GM12865 (cell line): ENCODE data around the gene HDDC3.
"Not testable (repeated sequence)": the region's sequence is repeated elsewhere in the genome, so short reads cannot be mapped to it uniquely, and the experiment has no call there.

Experiments
- DNase-seq: peaks from one replicate; pipeline ENCODE4 v3.0.0; 2010; ENCODE audit warnings: low read depth
- H3K4me3 ChIP-seq: 2 replicates; pipeline ENCODE4 v1.5.1; 2011; ENCODE audit warnings: mild to moderate bottlenecking, low read depth, low read length, control low read depth
- CTCF ChIP-seq: IDR thresholded peaks from 2 replicates; pipeline ENCODE4 v1.5.1; 2011; ENCODE audit warnings: low read length, control low read depth, low read depth, inconsistent platforms; ENCODE audit not compliant: insufficient read depth; ENCODE audit errors: missing control alignments

HDDC3 gene

DNA sequence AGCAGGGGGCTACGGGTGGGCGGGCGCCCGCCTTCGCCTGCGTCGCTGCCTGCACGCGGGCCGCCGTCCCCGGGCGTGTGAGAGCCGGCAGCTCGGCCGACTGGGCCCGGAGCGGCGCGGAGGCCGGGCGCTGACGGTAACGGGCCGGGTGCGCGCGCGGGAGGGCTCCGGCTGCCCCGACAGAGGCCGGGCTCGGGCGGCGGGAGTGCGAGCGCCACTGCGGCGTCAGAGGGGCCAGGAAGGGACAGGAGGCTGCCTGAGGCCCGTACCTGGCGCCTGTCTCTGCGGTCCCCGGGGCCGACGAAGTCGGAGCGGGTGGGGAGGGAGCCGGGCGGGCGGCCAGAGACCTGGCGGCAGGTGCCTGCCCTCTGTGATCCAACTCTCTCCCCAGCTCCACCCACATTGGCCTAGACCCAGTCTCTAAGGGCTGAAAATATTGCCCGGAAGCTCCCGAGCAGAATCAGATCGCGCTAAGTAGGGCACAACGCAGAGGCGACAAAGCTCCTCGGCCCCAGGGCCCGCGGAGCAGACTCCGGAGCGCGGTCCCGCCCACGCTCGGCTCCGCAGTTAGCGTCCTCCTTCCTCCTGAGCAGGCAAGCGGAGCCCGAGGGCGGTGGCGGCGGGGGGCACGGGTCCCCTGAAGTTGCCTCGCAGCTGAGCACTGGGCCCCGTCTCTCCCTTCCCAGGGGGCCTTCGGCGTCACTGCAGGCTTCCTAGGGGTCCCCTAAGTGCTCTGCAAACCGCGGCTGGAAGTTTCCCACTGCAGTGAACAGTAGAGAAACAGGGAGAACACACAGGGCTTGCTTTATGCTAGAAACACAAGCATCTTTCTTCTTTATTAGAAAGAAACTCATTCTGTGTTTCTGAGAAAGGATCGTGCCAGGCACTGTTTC, 29.3 kb downstream of the HDDC3 start, which contains the start of gene MAN2A2:
Gene MAN2A2, plus strand, starts transcription at position 463 of the 893 bp plus-strand sequence. CDS start 906 bp downstream, outside the sequence.
- DNase-seq: peak; percentile 91
- peak within 1 kb of the TSS; percentile 73 for H3K4me3 ChIP-seq
- TF ChIP-seq CTCF: no peak

- H3K4me3 ChIP-seq: peak overlapping the region; percentile 69
- peak; percentile 91 for DNase-seq
- TF ChIP-seq CTCF: peak; percentile 84
Measured at GRCh38 chr15:90902040-90902839, 30.1 kb downstream of the HDDC3 start.

DNA sequence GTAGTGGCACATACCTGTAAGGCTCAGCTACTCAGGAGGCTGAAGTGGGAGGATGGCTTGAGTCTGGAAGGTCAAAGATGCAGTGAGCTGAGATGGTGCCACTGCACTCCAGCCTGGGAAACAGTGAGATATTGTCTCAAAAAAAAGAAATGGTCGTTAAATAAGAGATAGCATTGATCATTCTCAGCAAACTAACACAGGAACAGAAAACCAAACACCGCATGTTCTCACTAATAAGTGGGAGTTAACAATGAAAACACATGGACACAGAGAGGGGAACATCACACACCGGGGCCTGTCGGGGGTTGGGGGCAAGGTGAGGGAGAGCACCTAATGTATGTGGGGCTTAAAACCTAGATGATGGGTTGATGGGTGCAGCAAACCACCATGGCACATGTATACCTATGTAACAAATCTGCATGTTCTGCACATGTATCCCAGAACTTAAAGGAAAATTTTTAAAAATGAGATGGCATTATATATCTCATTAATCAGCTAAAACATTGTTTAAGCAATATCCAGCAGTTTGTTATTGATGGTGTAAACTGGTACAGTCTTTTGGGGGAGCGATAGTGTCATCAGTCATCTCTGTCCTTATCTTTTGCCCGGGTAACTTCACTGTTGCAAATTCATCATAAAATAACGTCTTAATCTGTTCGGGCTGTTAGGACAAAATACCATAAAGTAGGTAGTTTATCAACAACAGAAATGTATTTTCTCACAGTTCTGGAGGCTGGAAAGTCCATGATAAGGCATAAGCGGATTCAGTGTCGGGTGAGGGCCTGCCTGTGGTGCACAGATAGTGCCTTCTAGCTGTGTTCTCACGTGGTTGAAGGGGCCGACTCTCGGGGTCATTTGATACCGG, 30.9 kb downstream of the HDDC3 start:
- TF ChIP-seq CTCF: no peak
- DNase-seq: no peak
- H3K4me3 ChIP-seq: peak overlapping the region; percentile 69

DNA sequence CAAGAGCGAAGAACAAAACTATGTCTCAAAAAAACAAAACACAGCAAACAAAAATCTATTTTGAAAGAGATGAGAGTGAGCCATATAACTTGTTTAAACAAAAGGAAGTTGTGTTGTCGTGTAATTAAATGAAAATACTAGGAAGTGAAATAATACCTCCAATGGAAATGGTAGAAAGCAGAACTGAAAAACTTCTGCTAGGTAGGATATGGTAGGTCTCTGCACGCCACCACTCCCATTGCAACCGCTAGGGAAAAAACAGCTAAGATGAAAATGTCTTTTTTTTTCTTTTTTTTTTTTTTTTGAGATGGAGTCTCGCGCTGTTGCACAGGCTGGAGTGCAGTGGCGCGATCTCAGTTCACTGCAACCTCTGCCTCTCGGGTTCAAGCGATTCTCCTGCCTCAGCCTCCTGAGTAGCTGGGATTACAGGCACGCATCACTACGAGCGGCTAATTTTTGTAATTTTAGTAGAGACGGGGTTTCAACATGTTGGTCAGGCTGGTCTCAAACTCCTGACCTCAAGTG, 35.2 kb downstream of the HDDC3 start:
- H3K4me3 ChIP-seq: not testable (repeated sequence)
- TF ChIP-seq CTCF: peak; percentile 4
- DNase-seq: peak; percentile 84

DNA sequence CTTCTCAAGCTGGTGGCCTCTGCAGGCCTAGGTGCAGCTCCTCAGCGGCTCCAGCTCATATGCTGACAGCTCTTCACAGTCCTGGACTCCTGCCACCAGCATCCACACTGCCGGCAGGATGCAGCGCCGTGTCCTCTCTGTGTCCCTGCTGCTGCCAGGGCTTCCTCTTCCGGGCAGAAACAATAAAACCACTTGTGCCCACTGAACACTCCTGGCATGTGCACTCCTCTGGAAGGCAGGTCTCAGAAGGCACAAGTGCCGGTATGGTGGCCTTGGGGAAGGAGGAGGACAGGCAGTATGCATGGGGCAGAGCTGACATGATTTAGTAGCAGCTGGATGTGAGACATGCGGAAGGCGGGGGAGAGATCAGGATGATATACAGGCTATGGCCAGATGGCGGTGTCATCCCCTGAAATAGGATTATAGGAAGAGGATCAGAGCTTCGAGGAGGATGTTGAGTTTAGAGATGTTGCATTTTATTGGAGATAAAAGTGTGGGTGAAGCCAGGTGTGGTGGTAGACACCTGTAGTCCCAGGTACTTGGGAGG, 36.7 kb downstream of the HDDC3 start:
- DNase-seq: no peak
- TF ChIP-seq CTCF: no peak
- H3K4me3 ChIP-seq: no peak overlapping the region
